Transverse colon (tissue), 3 donors: ENCODE results near the gene PROX1.

Experiments used
- EP300 ChIP-seq: sonication (generic); formaldehyde crosslinking; IDR thresholded peaks from one replicate; pipeline ENCODE4 v1.6.1; 2017; ENCODE audit warnings: antibody characterized with exemption, low read depth
- TF ChIP-seq, protein P1 (sequence below), 5 experiments: fragments of 200-600 bp in 3 of 5; fragments of 450-650 bp in 2 of 5; sonication (generic) in 3 of 5; IDR thresholded peaks; 1 replicate in 2 of 5; 2 replicates in 3 of 5; pipeline ENCODE4 v1.5.1; 2016 to 2017; ENCODE audit warnings: antibody characterized with exemption in 5 of 5, inconsistent platforms in 3 of 5, mild to moderate bottlenecking in 2 of 5, moderate library complexity in 1 of 5

GRCh38 chr1:214044438-214045214, 56.9 kb downstream of the PROX1 start:
- TF ChIP-seq, protein P1, sequence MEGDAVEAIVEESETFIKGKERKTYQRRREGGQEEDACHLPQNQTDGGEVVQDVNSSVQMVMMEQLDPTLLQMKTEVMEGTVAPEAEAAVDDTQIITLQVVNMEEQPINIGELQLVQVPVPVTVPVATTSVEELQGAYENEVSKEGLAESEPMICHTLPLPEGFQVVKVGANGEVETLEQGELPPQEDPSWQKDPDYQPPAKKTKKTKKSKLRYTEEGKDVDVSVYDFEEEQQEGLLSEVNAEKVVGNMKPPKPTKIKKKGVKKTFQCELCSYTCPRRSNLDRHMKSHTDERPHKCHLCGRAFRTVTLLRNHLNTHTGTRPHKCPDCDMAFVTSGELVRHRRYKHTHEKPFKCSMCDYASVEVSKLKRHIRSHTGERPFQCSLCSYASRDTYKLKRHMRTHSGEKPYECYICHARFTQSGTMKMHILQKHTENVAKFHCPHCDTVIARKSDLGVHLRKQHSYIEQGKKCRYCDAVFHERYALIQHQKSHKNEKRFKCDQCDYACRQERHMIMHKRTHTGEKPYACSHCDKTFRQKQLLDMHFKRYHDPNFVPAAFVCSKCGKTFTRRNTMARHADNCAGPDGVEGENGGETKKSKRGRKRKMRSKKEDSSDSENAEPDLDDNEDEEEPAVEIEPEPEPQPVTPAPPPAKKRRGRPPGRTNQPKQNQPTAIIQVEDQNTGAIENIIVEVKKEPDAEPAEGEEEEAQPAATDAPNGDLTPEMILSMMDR (IDR thresholded peaks at IDR 0.05): no peak
- TF ChIP-seq EP300: no peak
